Renal cortex interstitium (tissue), 11 donors: ENCODE measurements around the gene LDHB. TPM values are rescaled to one million over a fixed set of nuclear protein-coding genes. Genes with fewer than 3 reads are reported as not detected.
"Not testable (repeated sequence)": the region's sequence is repeated elsewhere in the genome, so short reads cannot be mapped to it uniquely, and the experiment has no call there.

ENCODE experiments used
- DNase-seq, 11 donors: peaks; one replicate each; pipeline ENCODE4 v3.0.0-alpha.2; 2013; ENCODE audit warnings: low read depth in 9 of 11, low spot score in 4 of 11; ENCODE audit errors: extremely low read depth in 1 of 11
- polyA plus RNA-seq, 3 donors: library from polyadenylated mRNA; unstranded; fragments of 120-200 nt; gene quantifications; one replicate each; pipeline ENCODE4 v1.2.1, GENCODE V29; 2013; ENCODE audit not compliant: insufficient read length in 3 of 3

The LDHB gene
- polyA plus RNA-seq, 3 donors, result 1,291 to 1,840 (median 1,498) TPM

DNA sequence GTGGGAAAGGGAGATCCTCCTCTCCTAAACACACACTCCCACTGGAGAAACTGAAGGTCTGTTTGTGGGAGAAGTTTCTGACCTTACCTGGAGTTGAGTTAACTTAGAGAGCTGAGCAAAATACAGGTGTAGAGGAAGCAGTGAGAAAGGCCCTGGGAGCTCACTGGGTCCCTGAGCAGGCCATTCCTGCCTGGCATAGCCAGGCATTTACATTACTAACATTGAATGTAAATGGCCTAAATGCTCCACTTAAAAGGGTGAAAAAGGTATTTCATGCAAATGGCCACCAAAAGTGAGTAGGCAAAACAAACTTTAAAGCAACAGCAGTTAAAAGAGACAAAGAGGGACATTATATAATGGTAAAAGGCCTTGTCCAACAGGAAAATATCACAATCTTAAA, 62.3 kb downstream of the LDHB start:
- not testable (repeated sequence) for DNase-seq

DNA sequence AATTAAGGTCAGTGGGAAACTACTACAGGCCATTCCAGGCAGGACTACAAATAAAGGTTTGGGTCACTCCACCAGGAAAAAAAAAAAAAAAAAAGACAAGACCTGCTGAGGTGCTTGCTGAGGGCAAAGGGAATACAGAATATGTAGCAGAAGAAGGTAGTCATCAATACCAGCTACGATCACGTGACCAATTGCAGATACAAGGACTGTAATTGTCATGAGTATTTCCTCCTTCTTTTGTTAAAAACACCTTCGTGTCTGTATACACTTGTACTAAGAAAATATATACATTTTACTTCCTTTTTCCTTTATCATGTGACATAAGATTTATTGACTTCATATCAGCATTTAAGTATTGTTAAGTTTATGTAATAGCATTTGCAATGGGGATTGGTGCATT, 72.2 kb downstream of the LDHB start:
- no peak for DNase-seq

Other genes starting within 250 kb of the LDHB start
- 10 to 100 TPM; 15.3 to 23.4 (median 22.3) TPM for gene PYROXD1, start 220.2 kb downstream of the LDHB start, polyA plus RNA-seq
- 10 to 100 TPM; 27.5 to 34.4 (median 30.1) TPM for gene RECQL, start 156.2 kb downstream of the LDHB start, polyA plus RNA-seq
- 10 to 100 TPM; 35.7 to 39.7 (median 36.3) TPM for gene GOLT1B, start 156.1 kb downstream of the LDHB start, polyA plus RNA-seq
- 10 to 100 TPM; 13.2 to 17.0 (median 15.5) TPM for gene SPX, start 131.5 kb downstream of the LDHB start, polyA plus RNA-seq
- under 1 TPM in 1 of 3 donors, not detected in 2; 0.32 TPM for gene GYS2, start 53.0 kb downstream of the LDHB start, polyA plus RNA-seq
- gene KCNJ8, start 116.9 kb upstream of the LDHB start, polyA plus RNA-seq, result 10 to 100 TPM; 20.6 to 22.9 (median 20.8) TPM